ENCODE measurements around the gene PDCD2.
"Not testable (repeated sequence)": the region's sequence is repeated elsewhere in the genome, so short reads cannot be mapped to it uniquely, and the experiment has no call there.

Gene PDCD2

GRCh38 chr6:170584181-170584953 lies at the start of gene PDCD2:
TSS of gene PDCD2 (minus strand) at chr6:170584637. CDS start at chr6:170584581, 56 bp downstream.
- DNase-seq (ENCODE audit: low spot score), result peak; percentile 98

- DNase-seq (ENCODE audit: low spot score), result not testable (repeated sequence)
Measured at GRCh38 chr6:170616020-170616554, 31.6 kb upstream of the PDCD2 start.

GRCh38 chr6:170612256-170612804 lies 27.9 kb upstream of the PDCD2 start:
- not testable (repeated sequence) for DNase-seq (ENCODE audit: low spot score)

- not testable (repeated sequence) for DNase-seq (ENCODE audit: low spot score)
Measured at GRCh38 chr6:170609225-170609624, 24.8 kb upstream of the PDCD2 start.

- no peak for DNase-seq (ENCODE audit: low spot score)
Measured at GRCh38 chr6:170605574-170606259, 21.3 kb upstream of the PDCD2 start.

GRCh38 chr6:170597278-170597677 lies 12.8 kb upstream of the PDCD2 start:
- DNase-seq (ENCODE audit: low spot score), result no peak

- no peak for DNase-seq (ENCODE audit: low spot score)
Measured at GRCh38 chr6:170596426-170596825, 12.0 kb upstream of the PDCD2 start.

- no peak for DNase-seq (ENCODE audit: low spot score)
Measured at GRCh38 chr6:170590725-170591124, 6.3 kb upstream of the PDCD2 start.

- DNase-seq (ENCODE audit: low spot score), result no peak
Measured at GRCh38 chr6:170584954-170585498, 589 bp upstream of the PDCD2 start.

- no peak for DNase-seq (ENCODE audit: low spot score)
Measured at GRCh38 chr6:170583756-170584180, 669 bp downstream of the PDCD2 start.

- no peak for DNase-seq (ENCODE audit: low spot score)
Measured at GRCh38 chr6:170578909-170579308, 5.5 kb downstream of the PDCD2 start.

- peak; percentile 13 for DNase-seq (ENCODE audit: low spot score)
Measured at GRCh38 chr6:170575250-170575649, 9.2 kb downstream of the PDCD2 start.

- DNase-seq (ENCODE audit: low spot score), result no peak
Measured at GRCh38 chr6:170572704-170573466, 11.6 kb downstream of the PDCD2 start.

- no peak for DNase-seq (ENCODE audit: low spot score)
Measured at GRCh38 chr6:170564936-170565530, 19.4 kb downstream of the PDCD2 start.

- DNase-seq (ENCODE audit: low spot score), result no peak
Measured at GRCh38 chr6:170561555-170561954, 22.9 kb downstream of the PDCD2 start.

GRCh38 chr6:170555305-170555704 lies 29.1 kb downstream of the PDCD2 start:
- no peak for DNase-seq (ENCODE audit: low spot score)

GRCh38 chr6:170554796-170555137 lies 29.7 kb downstream of the PDCD2 start:
- DNase-seq (ENCODE audit: low spot score), result no peak

GRCh38 chr6:170554013-170554795 lies 30.2 kb downstream of the PDCD2 start, which contains the start of gene TBP:
TSS of gene TBP (plus strand) at chr6:170554369. CDS start at chr6:170557030, 2,661 bp downstream.
- peak; percentile 96 for DNase-seq (ENCODE audit: low spot score)

- DNase-seq (ENCODE audit: low spot score), result peak; percentile 17
Measured at GRCh38 chr6:170553534-170554012, 30.9 kb downstream of the PDCD2 start.
